ENCODE results near the gene PRDM1. TPM values are rescaled to one million over a fixed set of nuclear protein-coding genes. Genes with fewer than 3 reads are reported as not detected.

Gene PRDM1
- total and polyA plus RNA-seq, 2 donors (not counting 1 experiment from before 2014, with no cell fraction given), result 6.9 to 9.6 TPM

DNA sequence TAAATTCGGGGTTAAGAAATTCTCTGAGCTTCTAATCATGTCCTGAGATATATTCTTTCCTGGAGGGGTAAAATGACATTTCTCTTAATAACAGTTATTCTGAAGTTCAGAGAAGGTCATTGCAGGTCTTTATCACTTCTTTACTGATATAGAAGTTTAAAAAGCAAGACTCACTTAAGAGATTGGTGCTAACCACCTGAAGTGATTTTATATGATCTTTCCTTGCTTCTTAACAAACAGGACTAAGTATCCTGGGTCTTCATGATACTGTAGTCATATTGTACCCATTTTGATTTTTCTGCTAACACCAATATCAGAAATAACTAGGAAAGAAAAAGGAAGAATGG, 39.3 kb upstream of the PRDM1 start:
- peaks cover 0 to 3% (median 0%) of the 10 kb centered on the region in 4 experiments for H3K27me3 ChIP-seq (replicated peaks in 1 of 4; ENCODE audit: control extremely low read depth in 1 of 4, control insufficient read depth in 3 of 4, insufficient read depth in 4 of 4, low read length in 3 of 4)
- H3K4me3 ChIP-seq (ENCODE audit: control extremely low read depth in 1 of 5, extremely low read depth in 1 of 5, insufficient read depth in 1 of 5, low read depth in 2 of 5, low read length in 4 of 5), result no peak overlapping the region
- H2AFZ ChIP-seq (ENCODE audit: insufficient read depth, low read depth, low read length, poor library complexity, severe bottlenecking), result no peak overlapping the region
- H3K9me3 ChIP-seq (ENCODE audit: control extremely low read depth in 1 of 3, control insufficient read depth in 2 of 3, insufficient read depth in 1 of 3, low read length in 2 of 3), result no peaks in the 10 kb centered on the region
- no peaks in the 10 kb centered on the region for H3K36me3 ChIP-seq (replicated peaks in 1 of 2; ENCODE audit: control extremely low read depth in 1 of 2, control insufficient read depth in 1 of 2, extremely low read depth in 1 of 2, insufficient read depth in 2 of 2, low read length in 1 of 2)
- CTCF ChIA-PET, result no interaction called here
- DNase-seq (no peak), ATAC-seq (ENCODE audit: low read depth) (no peak)
- Mint-ChIP-seq H3K27ac (no peak overlapping the region), H3K27me3 (peaks cover 9% of the 10 kb centered on the region), H3K4me3 (no peak overlapping the region), H3K9me3 (ENCODE audit: insufficient read depth) (no peaks in the 10 kb centered on the region), H3K4me1 (no peaks in the 10 kb centered on the region)
- H3K4me2 ChIP-seq (replicated peaks; ENCODE audit: low read depth, low read length, poor library complexity, severe bottlenecking), result no peak overlapping the region
- H3K79me2 ChIP-seq (ENCODE audit: control insufficient read depth, insufficient read depth, low read length), result no peaks in the 10 kb centered on the region
- no peaks in the 10 kb centered on the region for H4K20me1 ChIP-seq (ENCODE audit: control insufficient read depth, insufficient read depth, low read length, poor library complexity, severe bottlenecking)
- H3K9ac ChIP-seq (ENCODE audit: low read length), result no peak overlapping the region
- H3K27ac ChIP-seq (ENCODE audit: low read length in 2 of 2), result no peak overlapping the region
- no peaks in the 10 kb centered on the region for H3K4me1 ChIP-seq (ENCODE audit: control insufficient read depth in 2 of 2, insufficient read depth in 2 of 2, low read length in 2 of 2)
- TF ChIP-seq, protein P1, sequence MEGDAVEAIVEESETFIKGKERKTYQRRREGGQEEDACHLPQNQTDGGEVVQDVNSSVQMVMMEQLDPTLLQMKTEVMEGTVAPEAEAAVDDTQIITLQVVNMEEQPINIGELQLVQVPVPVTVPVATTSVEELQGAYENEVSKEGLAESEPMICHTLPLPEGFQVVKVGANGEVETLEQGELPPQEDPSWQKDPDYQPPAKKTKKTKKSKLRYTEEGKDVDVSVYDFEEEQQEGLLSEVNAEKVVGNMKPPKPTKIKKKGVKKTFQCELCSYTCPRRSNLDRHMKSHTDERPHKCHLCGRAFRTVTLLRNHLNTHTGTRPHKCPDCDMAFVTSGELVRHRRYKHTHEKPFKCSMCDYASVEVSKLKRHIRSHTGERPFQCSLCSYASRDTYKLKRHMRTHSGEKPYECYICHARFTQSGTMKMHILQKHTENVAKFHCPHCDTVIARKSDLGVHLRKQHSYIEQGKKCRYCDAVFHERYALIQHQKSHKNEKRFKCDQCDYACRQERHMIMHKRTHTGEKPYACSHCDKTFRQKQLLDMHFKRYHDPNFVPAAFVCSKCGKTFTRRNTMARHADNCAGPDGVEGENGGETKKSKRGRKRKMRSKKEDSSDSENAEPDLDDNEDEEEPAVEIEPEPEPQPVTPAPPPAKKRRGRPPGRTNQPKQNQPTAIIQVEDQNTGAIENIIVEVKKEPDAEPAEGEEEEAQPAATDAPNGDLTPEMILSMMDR (IDR thresholded peaks at IDR 0.05), result no peak
- no peak for TF ChIP-seq EZH2 (IDR thresholded peaks at IDR 0.05; ENCODE audit: borderline replicate concordance, insufficient read depth, low read depth, low read length, poor library complexity, severe bottlenecking)
- intact Hi-C loops (cut with micrococcal nuclease), result no loop called here
- WGBS (ENCODE audit: insufficient coverage), result no CpG with 5 or more reads among the region's 1 CpG
- POLR2A ChIA-PET, result no interaction called here

DNA sequence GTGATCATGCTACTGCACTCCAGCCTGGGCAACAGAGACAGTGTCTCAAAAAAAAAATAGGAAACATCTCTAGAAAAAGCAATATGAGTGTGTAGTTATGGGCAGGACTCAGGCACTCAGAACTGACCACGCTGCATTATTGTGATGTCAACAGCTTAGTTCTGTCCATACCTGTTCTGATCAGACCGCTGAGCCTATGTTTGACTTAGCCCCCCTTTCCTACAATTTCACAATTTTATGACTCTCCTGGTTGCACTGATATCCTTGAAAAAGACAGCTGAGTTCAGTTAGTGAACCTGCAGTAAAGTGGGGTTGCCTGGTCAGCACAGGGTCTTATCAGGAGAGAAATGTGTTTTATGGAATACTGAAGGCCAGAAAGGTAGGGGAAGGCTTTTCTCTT, 37.8 kb upstream of the PRDM1 start:
- Histone ChIP-seq H3K9ac (ENCODE audit: low read length) (no peak overlapping the region), H3K4me1 (ENCODE audit: control insufficient read depth in 2 of 2, insufficient read depth in 2 of 2, low read length in 2 of 2) (no peaks in the 10 kb centered on the region), H3K4me3 (ENCODE audit: control extremely low read depth in 1 of 5, extremely low read depth in 1 of 5, insufficient read depth in 1 of 5, low read depth in 2 of 5, low read length in 4 of 5) (no peak overlapping the region), H3K27me3 (replicated peaks in 1 of 4; ENCODE audit: control extremely low read depth in 1 of 4, control insufficient read depth in 3 of 4, insufficient read depth in 4 of 4, low read length in 3 of 4) (peaks cover 0 to 3% (median 0%) of the 10 kb centered on the region in 4 experiments), H3K36me3 (replicated peaks in 1 of 2; ENCODE audit: control extremely low read depth in 1 of 2, control insufficient read depth in 1 of 2, extremely low read depth in 1 of 2, insufficient read depth in 2 of 2, low read length in 1 of 2) (no peaks in the 10 kb centered on the region), H3K9me3 (ENCODE audit: control extremely low read depth in 1 of 3, control insufficient read depth in 2 of 3, insufficient read depth in 1 of 3, low read length in 2 of 3) (no peaks in the 10 kb centered on the region), H3K27ac (ENCODE audit: low read length in 2 of 2) (no peak overlapping the region), H4K20me1 (ENCODE audit: control insufficient read depth, insufficient read depth, low read length, poor library complexity, severe bottlenecking) (no peaks in the 10 kb centered on the region), H3K79me2 (ENCODE audit: control insufficient read depth, insufficient read depth, low read length) (no peaks in the 10 kb centered on the region), H2AFZ (ENCODE audit: insufficient read depth, low read depth, low read length, poor library complexity, severe bottlenecking) (no peak overlapping the region), H3K4me2 (replicated peaks; ENCODE audit: low read depth, low read length, poor library complexity, severe bottlenecking) (no peak overlapping the region)
- peaks cover 3% of the 10 kb centered on the region for H3K27me3 Mint-ChIP-seq
- ChIA-PET POLR2A (no interaction called here), CTCF (interaction anchor here (0.8 to 1.5 kb wide), 3 partner anchors 9 to 175 kb away, joined by 3 read pairs; no protein-coding TSS in a partner anchor)
- no CpG with 5 or more reads among the region's 2 CpGs for WGBS (ENCODE audit: insufficient coverage)
- no peak overlapping the region for H3K4me3 Mint-ChIP-seq
- intact Hi-C loops (cut with micrococcal nuclease), result no loop called here
- H3K4me1 Mint-ChIP-seq, result no peaks in the 10 kb centered on the region
- H3K9me3 Mint-ChIP-seq (ENCODE audit: insufficient read depth), result no peaks in the 10 kb centered on the region
- DNase-seq (no peak), ATAC-seq (ENCODE audit: low read depth) (no peak)
- H3K27ac Mint-ChIP-seq, result no peak overlapping the region
- TF ChIP-seq, protein P1 (IDR thresholded peaks at IDR 0.05), result no peak
- no peak for TF ChIP-seq EZH2 (IDR thresholded peaks at IDR 0.05; ENCODE audit: borderline replicate concordance, insufficient read depth, low read depth, low read length, poor library complexity, severe bottlenecking)
